Caco-2 (cell line): ENCODE measurements around the gene ELP5. TPM values are rescaled to one million over a fixed set of nuclear protein-coding genes. Genes with fewer than 3 reads are reported as not detected.

Source experiments
- BruUV-seq: library from RNA; stranded (reverse); fragments of 400-500 nt; replicated peaks from 2 replicates; lab custom pipeline; 2021; lab: Mats Ljungman, UMichigan
- CTCF ChIA-PET: fragments of 300-600 bp; sonication (Branson Sonifier 250); formaldehyde crosslinking; loops from one replicate; lab custom pipeline; 2022; ENCODE audit warnings: antibody characterized with exemption; lab: Charles Lee
- POLR2A ChIA-PET: fragments of 300-600 bp; sonication (Branson Sonifier 250); formaldehyde crosslinking; loops from one replicate; lab custom pipeline; 2022; ENCODE audit warnings: antibody characterized with exemption; lab: Charles Lee
- DNase-seq, 2 experiments: peaks; one replicate each; pipeline versions ENCODE4 v3.0.0 to v3.0.0-alpha.2; 2020 to 2022
- H3K27me3 ChIP-seq: replicated peaks from 2 replicates; pipeline ENCODE4 v1.6.0; 2011; ENCODE audit warnings: low read length; ENCODE audit not compliant: control insufficient read depth, insufficient read depth
- H3K36me3 ChIP-seq: 2 replicates; pipeline ENCODE4 v1.5.1; 2011; ENCODE audit warnings: low read length; ENCODE audit not compliant: control insufficient read depth, insufficient read depth
- H3K4me1 ChIP-seq: fragments of 250-450 bp; sonication (Bioruptor Pico); 2 replicates; pipeline ENCODE4 v1.5.1; 2020; ENCODE audit warnings: mild to moderate bottlenecking
- H3K4me3 ChIP-seq: 2 replicates; pipeline ENCODE4 v1.5.1; 2011; ENCODE audit warnings: low read depth, mild to moderate bottlenecking, control low read depth, low read length
- H3K9me3 ChIP-seq: fragments of 250-450 bp; sonication (Bioruptor Pico); 2 replicates; pipeline ENCODE4 v1.5.1; 2020; ENCODE audit warnings: mild to moderate bottlenecking, moderate library complexity
- H3K27ac Mint-ChIP-seq: one replicate; pipeline ENCODE4 v1.8.0; 2022; ENCODE audit warnings: mixed read lengths; ENCODE audit not compliant: unreplicated experiment
- H3K27me3 Mint-ChIP-seq: one replicate; pipeline ENCODE4 v1.8.0; 2022; ENCODE audit warnings: mixed read lengths; ENCODE audit not compliant: insufficient read depth, unreplicated experiment
- H3K36me3 Mint-ChIP-seq: one replicate; pipeline ENCODE4 v1.8.0; 2022; ENCODE audit warnings: mild to moderate bottlenecking, mixed read lengths; ENCODE audit not compliant: insufficient read depth, unreplicated experiment
- H3K4me1 Mint-ChIP-seq: one replicate; pipeline ENCODE4 v1.8.0; 2022; ENCODE audit warnings: low read depth, mixed read lengths; ENCODE audit not compliant: unreplicated experiment
- H3K4me3 Mint-ChIP-seq: one replicate; pipeline ENCODE4 v1.8.0; 2022; ENCODE audit warnings: mild to moderate bottlenecking, moderate library complexity, mixed read lengths; ENCODE audit not compliant: unreplicated experiment
- H3K9me3 Mint-ChIP-seq: one replicate; pipeline ENCODE4 v1.8.0; 2022; ENCODE audit warnings: mixed read lengths; ENCODE audit not compliant: unreplicated experiment
- intact Hi-C: fragments of 100-400 bp; cut with micrococcal nuclease; formaldehyde crosslinking; loops from one replicate; pipeline ENCODE4 v1.10.0; 2022; ENCODE audit not compliant: unreplicated experiment
- total RNA-seq: library from RNA; stranded (reverse); gene quantifications from 2 replicates; pipeline ENCODE4 v1.2.3, GENCODE V29; 2022
- TF ChIP-seq, protein P1 (sequence below), 2 experiments: fragments of 200-600 bp in 1 of 2; IDR thresholded peaks; 1 replicate in 1 of 2; 2 replicates in 1 of 2; pipeline versions ENCODE4 v1.5.1 to v1.8.0; 2011 to 2022; ENCODE audit warnings: antibody characterized with exemption in 1 of 2, control low read depth in 1 of 2, inconsistent platforms in 1 of 2, low read depth in 1 of 2, low read length in 1 of 2, mild to moderate bottlenecking in 1 of 2, moderate library complexity in 1 of 2; ENCODE audit not compliant: insufficient read depth in 1 of 2, severe bottlenecking in 1 of 2, unreplicated experiment in 1 of 2

ELP5 gene
- total RNA-seq, 1 experiment from 2014 or later: 43.2 TPM

DNA sequence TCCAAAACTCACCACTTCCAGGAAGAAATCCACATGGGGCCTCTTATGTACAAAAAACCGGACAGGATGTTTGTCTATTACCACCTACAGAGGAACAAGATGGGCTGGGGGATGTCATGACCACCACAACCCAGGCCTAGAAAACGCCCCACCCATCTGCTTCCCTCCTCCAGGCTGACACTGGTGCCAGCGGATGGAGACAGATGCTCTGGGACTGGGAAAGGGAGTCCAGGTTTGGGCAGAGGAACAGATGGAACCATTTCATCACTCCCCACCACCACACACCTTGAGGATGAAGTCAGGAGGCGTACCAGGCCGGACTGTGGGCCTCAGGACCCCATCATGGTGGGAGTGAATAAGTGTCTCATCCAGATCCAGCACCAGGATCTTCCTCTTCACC, 5.2 kb upstream of the ELP5 start:
- Histone ChIP-seq H3K36me3 (no peaks in the 10 kb centered on the region), H3K4me3 (no peak overlapping the region), H3K9me3 (no peaks in the 10 kb centered on the region), H3K4me1 (no peaks in the 10 kb centered on the region), H3K27me3 (no peaks in the 10 kb centered on the region)
- no peak overlapping the region for H3K27ac Mint-ChIP-seq
- H3K4me3 Mint-ChIP-seq: no peak overlapping the region
- BruUV-seq: no TSS peak
- H3K4me1 Mint-ChIP-seq: no peaks in the 10 kb centered on the region
- TF ChIP-seq, protein P1, sequence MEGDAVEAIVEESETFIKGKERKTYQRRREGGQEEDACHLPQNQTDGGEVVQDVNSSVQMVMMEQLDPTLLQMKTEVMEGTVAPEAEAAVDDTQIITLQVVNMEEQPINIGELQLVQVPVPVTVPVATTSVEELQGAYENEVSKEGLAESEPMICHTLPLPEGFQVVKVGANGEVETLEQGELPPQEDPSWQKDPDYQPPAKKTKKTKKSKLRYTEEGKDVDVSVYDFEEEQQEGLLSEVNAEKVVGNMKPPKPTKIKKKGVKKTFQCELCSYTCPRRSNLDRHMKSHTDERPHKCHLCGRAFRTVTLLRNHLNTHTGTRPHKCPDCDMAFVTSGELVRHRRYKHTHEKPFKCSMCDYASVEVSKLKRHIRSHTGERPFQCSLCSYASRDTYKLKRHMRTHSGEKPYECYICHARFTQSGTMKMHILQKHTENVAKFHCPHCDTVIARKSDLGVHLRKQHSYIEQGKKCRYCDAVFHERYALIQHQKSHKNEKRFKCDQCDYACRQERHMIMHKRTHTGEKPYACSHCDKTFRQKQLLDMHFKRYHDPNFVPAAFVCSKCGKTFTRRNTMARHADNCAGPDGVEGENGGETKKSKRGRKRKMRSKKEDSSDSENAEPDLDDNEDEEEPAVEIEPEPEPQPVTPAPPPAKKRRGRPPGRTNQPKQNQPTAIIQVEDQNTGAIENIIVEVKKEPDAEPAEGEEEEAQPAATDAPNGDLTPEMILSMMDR (IDR thresholded peaks at IDR 0.05; ENCODE audit: insufficient read depth in 1 of 2, low read depth in 1 of 2, low read length in 1 of 2, severe bottlenecking in 1 of 2, unreplicated experiment in 1 of 2): no peak
- POLR2A ChIA-PET: no interaction called here
- H3K27me3 Mint-ChIP-seq: peaks cover 3% of the 10 kb centered on the region
- intact Hi-C loops: no loop called here
- CTCF ChIA-PET: no interaction called here
- no peak for DNase-seq
- no peaks in the 10 kb centered on the region for H3K9me3 Mint-ChIP-seq
- H3K36me3 Mint-ChIP-seq: peaks cover 49% of the 10 kb centered on the region

DNA sequence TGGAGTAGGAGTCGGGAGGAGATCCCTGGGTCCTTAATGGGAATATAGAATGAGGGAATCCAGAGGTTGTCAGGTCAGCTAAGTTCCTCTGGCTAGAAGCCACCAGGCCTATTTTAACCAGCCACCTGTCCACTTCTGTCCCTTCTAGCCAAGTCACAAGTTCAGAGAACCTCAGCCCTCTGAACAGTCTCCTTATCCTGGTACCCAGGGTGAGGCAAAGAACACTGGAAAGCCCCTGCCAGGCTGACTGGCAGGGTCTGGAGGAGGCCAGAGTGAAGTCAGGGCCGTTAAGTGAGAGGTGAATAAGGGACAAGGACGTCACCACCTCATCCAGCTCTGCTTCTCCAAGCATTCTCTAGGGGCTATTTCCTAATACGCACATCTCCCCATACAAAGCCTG, 3.2 kb upstream of the ELP5 start:
- H3K27me3 Mint-ChIP-seq: no peaks in the 10 kb centered on the region
- no peaks in the 10 kb centered on the region for H3K9me3 Mint-ChIP-seq
- H3K36me3 Mint-ChIP-seq: peaks cover 50% of the 10 kb centered on the region
- no peaks in the 10 kb centered on the region for H3K4me1 ChIP-seq
- BruUV-seq: no TSS peak
- DNase-seq: no peak
- ChIA-PET POLR2A (no interaction called here), CTCF (interaction anchor here (0.7 kb wide), 1 partner anchor 19 kb away, joined by 3 read pairs; no protein-coding TSS in a partner anchor)
- H3K9me3 ChIP-seq: no peaks in the 10 kb centered on the region
- TF ChIP-seq, protein P1 (IDR thresholded peaks at IDR 0.05; ENCODE audit: insufficient read depth in 1 of 2, low read depth in 1 of 2, low read length in 1 of 2, severe bottlenecking in 1 of 2, unreplicated experiment in 1 of 2): no peak
- intact Hi-C loops: no loop called here
- H3K4me1 Mint-ChIP-seq: peaks cover 11% of the 10 kb centered on the region
- no peak overlapping the region for H3K4me3 ChIP-seq
- H3K27me3 ChIP-seq: no peaks in the 10 kb centered on the region
- no peak overlapping the region for H3K27ac Mint-ChIP-seq
- H3K4me3 Mint-ChIP-seq: peak overlapping the region; percentile 44
- H3K36me3 ChIP-seq: no peaks in the 10 kb centered on the region

DNA sequence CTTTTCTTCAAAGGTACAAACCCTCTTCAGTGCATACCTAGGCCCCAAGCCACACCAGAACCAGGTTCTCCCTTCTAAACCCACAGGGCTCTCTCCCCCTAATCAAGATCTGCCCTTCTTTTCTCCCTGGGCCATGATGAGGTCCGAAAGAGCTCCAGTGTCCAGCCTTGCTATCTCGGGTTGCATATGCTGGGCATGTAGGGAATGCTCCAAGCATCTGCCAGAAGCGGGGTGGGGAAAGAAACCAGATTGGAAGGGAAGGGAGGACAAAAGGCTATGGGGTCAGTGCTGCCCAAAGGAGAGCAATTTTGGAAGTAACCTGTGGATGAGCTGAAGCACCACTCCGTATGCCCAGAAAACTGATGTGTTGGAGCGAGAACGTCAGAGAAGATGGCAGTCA, 2.8 kb upstream of the ELP5 start:
- peaks cover 54% of the 10 kb centered on the region for H3K36me3 Mint-ChIP-seq
- Histone ChIP-seq H3K9me3 (no peaks in the 10 kb centered on the region), H3K4me1 (no peaks in the 10 kb centered on the region), H3K27me3 (no peaks in the 10 kb centered on the region), H3K36me3 (no peaks in the 10 kb centered on the region), H3K4me3 (no peak overlapping the region)
- no peak for DNase-seq
- no peak overlapping the region for H3K27ac Mint-ChIP-seq
- H3K4me1 Mint-ChIP-seq: peaks cover 11% of the 10 kb centered on the region
- intact Hi-C loops: no loop called here
- peak overlapping the region; percentile 44 for H3K4me3 Mint-ChIP-seq
- POLR2A ChIA-PET: no interaction called here
- no peaks in the 10 kb centered on the region for H3K27me3 Mint-ChIP-seq
- CTCF ChIA-PET: no interaction called here
- TF ChIP-seq, protein P1 (IDR thresholded peaks at IDR 0.05; ENCODE audit: insufficient read depth in 1 of 2, low read depth in 1 of 2, low read length in 1 of 2, severe bottlenecking in 1 of 2, unreplicated experiment in 1 of 2): no peak
- no TSS peak for BruUV-seq
- H3K9me3 Mint-ChIP-seq: no peaks in the 10 kb centered on the region
